RWPE2 (cell line): ENCODE results near the gene ARHGAP10.

Source experiments
- ATAC-seq: fragments of 200-7000 bp; cut with Tn5 transposase; 3 replicates; pipeline ENCODE4 v1.9.1; 2021; ENCODE audit warnings: low read depth
- DNase-seq: peaks from one replicate; pipeline ENCODE4 v3.0.0-alpha.2; 2020; ENCODE audit warnings: low spot score
- H3K27ac ChIP-seq: fragments of 450-650 bp; 2 replicates; pipeline ENCODE4 v1.5.1; 2017; ENCODE audit warnings: mild to moderate bottlenecking; ENCODE audit not compliant: poor library complexity, severe bottlenecking
- H3K27me3 ChIP-seq: fragments of 250-450 bp; sonication (Bioruptor Pico); 2 replicates; pipeline ENCODE4 v1.5.1; 2021; ENCODE audit warnings: mild to moderate bottlenecking, moderate library complexity; ENCODE audit not compliant: insufficient read depth, poor library complexity, severe bottlenecking
- H3K36me3 ChIP-seq: fragments of 250-450 bp; sonication (Bioruptor Pico); 2 replicates; pipeline ENCODE4 v1.5.1; 2020; ENCODE audit warnings: low read depth, mild to moderate bottlenecking, moderate library complexity
- H3K4me1 ChIP-seq: fragments of 250-450 bp; sonication (Bioruptor Pico); 2 replicates; pipeline ENCODE4 v1.5.1; 2021; ENCODE audit warnings: mild to moderate bottlenecking, moderate library complexity; ENCODE audit not compliant: insufficient read depth, poor library complexity, severe bottlenecking
- H3K4me3 ChIP-seq: fragments of 250-450 bp; sonication (Bioruptor Pico); 2 replicates; pipeline ENCODE4 v1.5.1; 2021; ENCODE audit warnings: mild to moderate bottlenecking, moderate library complexity; ENCODE audit not compliant: severe bottlenecking
- H3K9me3 ChIP-seq: fragments of 250-450 bp; sonication (Bioruptor Pico); 2 replicates; pipeline ENCODE4 v1.5.1; 2021; ENCODE audit warnings: mild to moderate bottlenecking, moderate library complexity; ENCODE audit not compliant: severe bottlenecking
- TF ChIP-seq, protein P1 (sequence below): fragments of 450-650 bp; IDR thresholded peaks from one replicate; pipeline ENCODE4 v1.5.1; 2017; ENCODE audit warnings: mild to moderate bottlenecking, moderate library complexity; ENCODE audit not compliant: poor library complexity, severe bottlenecking

ARHGAP10 gene

DNA sequence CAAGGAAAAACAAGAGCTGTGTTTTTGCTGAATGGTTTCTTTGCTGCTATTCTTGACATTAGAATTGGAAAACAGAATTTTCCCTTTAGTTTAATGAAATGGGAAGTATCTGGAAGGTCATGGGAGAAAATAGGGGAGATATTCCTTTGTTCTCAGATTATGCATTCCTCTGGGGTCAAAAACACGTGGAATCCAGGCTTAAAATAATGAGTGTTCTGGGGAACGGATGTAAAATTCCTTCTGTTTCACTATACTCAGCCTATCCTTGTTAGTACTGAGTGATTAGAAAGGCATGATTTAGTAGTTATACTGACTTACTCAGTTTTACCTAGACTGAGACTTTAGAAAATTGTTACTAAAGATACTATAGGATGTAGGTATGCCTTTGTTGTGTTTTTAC, 107.3 kb downstream of the ARHGAP10 start:
- Histone ChIP-seq H3K27me3 (no peaks in the 10 kb centered on the region), H3K36me3 (no peaks in the 10 kb centered on the region; the same call in none of the 2 replicates), H3K27ac (no peak overlapping the region), H3K4me1 (no peaks in the 10 kb centered on the region), H3K4me3 (no peak overlapping the region), H3K9me3 (no peaks in the 10 kb centered on the region)
- DNase-seq = no peak
- TF ChIP-seq, protein P1, sequence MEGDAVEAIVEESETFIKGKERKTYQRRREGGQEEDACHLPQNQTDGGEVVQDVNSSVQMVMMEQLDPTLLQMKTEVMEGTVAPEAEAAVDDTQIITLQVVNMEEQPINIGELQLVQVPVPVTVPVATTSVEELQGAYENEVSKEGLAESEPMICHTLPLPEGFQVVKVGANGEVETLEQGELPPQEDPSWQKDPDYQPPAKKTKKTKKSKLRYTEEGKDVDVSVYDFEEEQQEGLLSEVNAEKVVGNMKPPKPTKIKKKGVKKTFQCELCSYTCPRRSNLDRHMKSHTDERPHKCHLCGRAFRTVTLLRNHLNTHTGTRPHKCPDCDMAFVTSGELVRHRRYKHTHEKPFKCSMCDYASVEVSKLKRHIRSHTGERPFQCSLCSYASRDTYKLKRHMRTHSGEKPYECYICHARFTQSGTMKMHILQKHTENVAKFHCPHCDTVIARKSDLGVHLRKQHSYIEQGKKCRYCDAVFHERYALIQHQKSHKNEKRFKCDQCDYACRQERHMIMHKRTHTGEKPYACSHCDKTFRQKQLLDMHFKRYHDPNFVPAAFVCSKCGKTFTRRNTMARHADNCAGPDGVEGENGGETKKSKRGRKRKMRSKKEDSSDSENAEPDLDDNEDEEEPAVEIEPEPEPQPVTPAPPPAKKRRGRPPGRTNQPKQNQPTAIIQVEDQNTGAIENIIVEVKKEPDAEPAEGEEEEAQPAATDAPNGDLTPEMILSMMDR = no peak
- ATAC-seq = no peak

GRCh38 chr4:147839663-147840062, 107.8 kb downstream of the ARHGAP10 start:
- H3K4me1 ChIP-seq = no peaks in the 10 kb centered on the region
- no peaks in the 10 kb centered on the region for H3K9me3 ChIP-seq
- ATAC-seq (no peak), DNase-seq (no peak)
- H3K27ac ChIP-seq = no peak overlapping the region
- H3K27me3 ChIP-seq = no peaks in the 10 kb centered on the region
- TF ChIP-seq, protein P1 = no peak
- H3K36me3 ChIP-seq = no peaks in the 10 kb centered on the region; the same call in none of the 2 replicates
- H3K4me3 ChIP-seq = no peak overlapping the region

DNA sequence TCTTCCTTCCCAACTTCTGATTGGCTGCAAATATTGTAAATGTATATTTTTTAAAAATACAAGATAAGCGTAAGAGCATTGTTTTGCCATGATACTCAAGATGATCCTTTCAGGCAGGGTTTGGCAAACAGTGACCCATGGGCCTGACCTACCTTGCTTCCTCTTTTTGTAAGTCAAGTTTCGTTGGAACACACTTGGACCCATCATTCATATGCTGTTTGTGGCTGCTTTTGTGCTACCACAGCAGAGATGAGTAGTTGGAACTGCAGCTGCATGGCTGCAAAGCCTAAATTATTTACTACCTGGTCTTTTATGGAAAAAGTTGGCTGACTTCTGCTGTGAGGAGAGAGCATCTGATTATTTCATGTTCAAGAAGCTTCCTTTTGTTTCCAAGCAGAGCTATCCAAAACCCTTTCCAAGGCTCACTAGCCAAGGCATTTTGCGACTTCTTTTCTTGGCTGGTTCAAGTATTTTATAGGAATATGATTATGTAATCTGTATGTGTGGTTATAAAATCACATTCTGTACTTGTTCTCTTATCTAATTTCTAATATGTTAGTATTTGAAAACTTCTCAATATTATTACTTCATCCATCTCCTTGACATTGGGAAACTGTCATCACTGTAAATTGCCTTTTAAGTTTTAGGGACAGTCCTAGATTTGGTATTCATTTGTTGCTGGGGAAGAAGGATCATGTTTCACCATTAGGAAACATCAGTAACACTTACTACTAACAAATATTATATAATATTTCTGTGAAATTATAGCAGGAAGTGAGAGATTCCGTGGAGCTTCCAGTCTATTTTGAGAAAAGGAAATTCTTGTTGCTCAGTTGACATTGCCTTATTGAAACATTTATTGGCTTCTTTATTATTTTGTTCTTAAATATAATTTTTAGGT, 109.2 kb downstream of the ARHGAP10 start:
- DNase-seq = no peak

DNA sequence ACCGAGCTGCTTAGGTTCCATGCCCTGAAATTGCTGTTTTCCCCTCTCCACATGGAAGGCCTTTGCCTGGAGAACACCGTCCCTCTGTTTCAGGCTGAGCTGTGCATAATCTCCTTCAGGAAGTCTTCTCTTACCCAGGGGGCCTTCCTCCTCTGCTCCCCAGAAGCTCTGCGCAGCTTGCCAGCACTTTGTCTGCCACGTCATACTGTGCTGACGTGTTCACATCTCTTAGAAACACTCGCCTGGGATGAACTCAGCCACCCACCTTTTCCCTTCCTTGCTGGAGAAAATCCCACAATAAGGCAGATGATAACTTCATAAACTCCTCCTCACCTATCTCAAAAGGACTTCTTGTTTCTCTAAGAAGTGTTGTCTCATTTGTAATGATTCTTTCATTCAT, 110.7 kb downstream of the ARHGAP10 start:
- Histone ChIP-seq H3K4me1 (no peaks in the 10 kb centered on the region), H3K9me3 (no peaks in the 10 kb centered on the region), H3K27me3 (no peaks in the 10 kb centered on the region), H3K36me3 (peaks cover 10% of the 10 kb centered on the region), H3K4me3 (no peak overlapping the region), H3K27ac (no peak overlapping the region)
- ATAC-seq (no peak), DNase-seq (no peak)
- TF ChIP-seq, protein P1 = no peak

More for the DNA sequence above, 109.2 kb downstream of the ARHGAP10 start:
- Histone ChIP-seq H3K27ac (no peak overlapping the region), H3K36me3 (no peaks in the 10 kb centered on the region; the same call in none of the 2 replicates), H3K4me1 (no peaks in the 10 kb centered on the region), H3K9me3 (no peaks in the 10 kb centered on the region), H3K27me3 (no peaks in the 10 kb centered on the region), H3K4me3 (no peak overlapping the region)
- TF ChIP-seq, protein P1 = no peak
- no peak for ATAC-seq

GRCh38 chr4:147843162-147843561, 111.3 kb downstream of the ARHGAP10 start:
- Histone ChIP-seq H3K27ac (no peak overlapping the region), H3K27me3 (no peaks in the 10 kb centered on the region), H3K4me3 (no peak overlapping the region), H3K9me3 (no peaks in the 10 kb centered on the region), H3K36me3 (peaks cover 10% of the 10 kb centered on the region), H3K4me1 (no peaks in the 10 kb centered on the region)
- TF ChIP-seq, protein P1 = peak; percentile 12
- DNase-seq (no peak), ATAC-seq (no peak)
